HG03066 (cell line): ENCODE data around the gene PFKFB2.
"Not testable (repeated sequence)": the region's sequence is repeated elsewhere in the genome, so short reads cannot be mapped to it uniquely, and the experiment has no call there.

Source experiments
- ATAC-seq: cut with Tn5 transposase; IDR thresholded peaks from one replicate; pipeline ENCODE4 v1.9.1; 2021; ENCODE audit warnings: low read depth; ENCODE audit not compliant: unreplicated experiment

The PFKFB2 gene

DNA sequence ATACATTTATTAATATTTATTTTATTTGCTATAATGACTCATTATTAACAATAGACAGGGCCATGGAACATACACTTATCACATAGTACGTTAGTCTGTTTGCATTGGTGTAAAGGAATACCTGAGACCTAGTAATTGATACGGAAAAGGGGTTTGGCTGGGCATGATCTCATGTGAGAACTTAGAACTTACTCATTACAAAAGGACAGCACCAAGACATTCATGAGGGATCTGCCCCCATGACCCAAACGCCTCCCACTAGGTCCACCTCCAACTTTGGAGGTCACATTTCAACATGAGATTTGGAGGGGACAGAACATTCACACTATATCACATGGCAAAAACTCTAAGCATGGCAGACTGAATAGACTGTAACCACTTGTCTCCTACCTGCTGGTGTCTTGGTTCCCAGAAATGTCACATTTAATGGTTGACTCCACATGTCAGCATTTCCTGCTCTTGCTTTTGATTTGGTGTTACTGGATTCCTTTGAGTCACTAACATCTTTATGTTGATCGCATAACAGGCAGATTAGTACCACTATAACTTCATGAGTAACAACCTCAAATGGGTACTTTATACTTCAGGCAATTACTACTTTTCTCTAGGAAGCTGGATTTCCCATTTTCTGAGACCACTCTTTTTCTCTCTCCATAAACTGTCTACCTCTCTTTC lies 17.1 kb upstream of the PFKFB2 start:
- no peak for ATAC-seq

DNA sequence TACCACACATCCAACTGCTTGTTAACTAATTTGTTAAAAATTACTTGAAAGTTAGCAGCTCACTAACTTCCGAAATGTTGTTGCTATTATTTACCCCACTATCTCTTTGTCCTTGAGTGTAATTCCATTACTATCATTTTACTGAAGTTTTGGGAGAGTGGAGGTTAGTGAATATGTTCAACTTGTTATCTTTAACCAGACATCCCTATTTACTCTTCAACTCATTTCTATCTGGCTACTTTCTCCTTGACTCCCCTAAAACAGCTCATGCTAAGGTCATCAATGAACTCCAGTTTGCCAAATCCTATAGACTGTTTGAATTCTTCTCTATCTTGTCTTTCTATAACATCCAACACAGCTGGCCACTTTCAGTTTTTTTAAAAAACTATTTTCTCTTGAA lies 16.2 kb upstream of the PFKFB2 start:
- ATAC-seq, result no peak

- ATAC-seq, result no peak
Measured at GRCh38 chr1:207039380-207040180, 13.5 kb upstream of the PFKFB2 start.

- ATAC-seq, result no peak
Measured at GRCh38 chr1:207040181-207040533, 12.9 kb upstream of the PFKFB2 start.

GRCh38 chr1:207041397-207041796 lies 11.7 kb upstream of the PFKFB2 start:
- ATAC-seq, result not testable (repeated sequence)

GRCh38 chr1:207045453-207045852 lies 7.6 kb upstream of the PFKFB2 start:
- ATAC-seq, result no peak

GRCh38 chr1:207047505-207047904 lies 5.6 kb upstream of the PFKFB2 start:
- no peak for ATAC-seq

- ATAC-seq, result no peak
Measured at GRCh38 chr1:207048041-207048440, 5.0 kb upstream of the PFKFB2 start.

- ATAC-seq, result no peak
Measured at GRCh38 chr1:207049054-207049453, 4.0 kb upstream of the PFKFB2 start.

DNA sequence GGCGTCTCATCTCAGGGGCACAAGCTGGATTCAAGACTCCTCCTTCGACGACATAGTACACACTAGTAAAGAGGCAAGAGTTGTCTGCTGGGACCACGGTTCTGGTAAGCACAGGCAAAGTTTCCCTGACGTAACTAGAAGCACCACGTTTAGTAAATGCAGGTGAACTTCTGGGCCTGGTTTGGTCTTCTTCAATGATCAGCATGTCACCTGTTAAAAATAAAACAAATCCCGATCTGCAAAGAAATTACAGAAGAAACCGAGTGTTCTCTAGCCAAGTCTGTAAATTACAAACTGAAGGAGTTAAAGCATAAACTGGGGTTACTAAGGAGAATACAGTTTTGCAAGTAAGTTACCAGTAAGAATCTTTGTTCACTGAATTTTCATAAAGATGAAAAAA lies 3.6 kb upstream of the PFKFB2 start:
- no peak for ATAC-seq

DNA sequence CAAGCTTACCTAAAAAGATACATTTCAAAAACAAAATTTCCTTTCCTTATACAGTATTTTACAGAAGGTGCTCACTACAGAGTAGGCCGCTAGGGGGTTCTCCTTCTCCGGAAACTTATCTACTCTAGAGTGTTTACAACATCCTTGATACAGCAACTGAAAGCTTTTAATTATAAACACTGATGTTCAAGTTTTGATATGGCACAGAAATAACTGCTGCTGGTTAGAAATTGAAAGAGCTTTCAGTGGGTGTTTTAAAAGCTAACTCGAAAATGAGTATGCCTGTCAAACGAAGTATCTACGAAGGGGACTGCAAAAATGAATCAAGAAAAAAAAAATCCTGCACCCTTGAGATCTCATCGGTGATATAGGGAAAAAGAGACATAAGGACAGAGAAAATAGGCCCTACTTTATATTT lies 3.1 kb upstream of the PFKFB2 start:
- no peak for ATAC-seq

GRCh38 chr1:207050480-207051190 lies 2.4 kb upstream of the PFKFB2 start:
- ATAC-seq, result peak; percentile 48

- no peak for ATAC-seq
Measured at GRCh38 chr1:207051191-207051943, 1.7 kb upstream of the PFKFB2 start, which contains the start of gene YOD1. Gene YOD1 (minus strand): TSS chr1:207051208. CDS start chr1:207051030, 178 bp downstream.

DNA sequence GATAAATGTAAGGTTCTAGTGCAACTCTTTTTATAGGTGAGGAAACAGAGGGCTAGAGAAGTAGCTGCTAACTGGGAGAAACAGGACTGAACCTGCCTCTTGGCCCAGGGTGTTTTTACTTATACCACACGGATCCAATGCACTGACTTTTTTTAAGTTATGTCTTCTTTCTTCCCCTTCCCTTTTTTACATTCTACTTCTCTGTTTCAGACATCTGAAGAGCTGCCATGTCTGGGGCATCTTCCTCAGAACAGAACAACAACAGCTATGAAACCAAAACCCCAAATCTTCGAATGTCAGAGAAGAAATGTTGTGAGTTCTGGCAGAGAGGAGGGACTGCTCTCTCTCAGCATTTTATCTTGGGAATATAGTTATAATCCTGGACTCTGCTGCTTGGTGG lies 1.4 kb downstream of the PFKFB2 start:
- no peak for ATAC-seq

DNA sequence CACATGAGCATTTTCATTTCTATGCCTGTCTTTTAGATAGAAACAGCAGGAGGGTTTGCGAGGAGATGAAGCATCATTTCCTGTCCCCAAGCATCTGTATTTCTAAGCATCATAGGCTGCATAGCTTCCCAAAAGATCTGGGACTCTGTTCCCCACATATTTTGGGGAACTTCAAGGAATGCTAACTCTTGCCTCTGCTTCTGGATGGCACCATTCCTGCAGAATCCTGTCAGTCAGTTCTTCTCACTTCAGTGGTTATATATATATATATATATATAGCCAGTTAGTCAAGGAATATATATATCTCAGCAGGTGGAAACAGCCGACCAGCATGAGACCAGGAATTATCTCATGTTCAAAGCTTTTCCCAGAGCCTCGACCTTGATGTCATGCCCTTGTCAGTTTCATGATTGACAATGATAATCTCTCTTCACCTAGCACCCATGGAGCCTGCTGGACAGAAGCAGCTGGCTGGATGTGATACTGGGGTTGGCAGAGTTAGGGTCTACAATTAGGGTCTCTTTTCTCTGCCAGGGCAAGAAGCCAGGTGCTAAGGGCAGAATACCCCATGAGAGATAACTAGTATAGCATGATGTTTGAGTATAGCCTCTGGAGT lies 2.4 kb downstream of the PFKFB2 start:
- ATAC-seq, result no peak

- ATAC-seq, result no peak
Measured at GRCh38 chr1:207056673-207057072, 3.6 kb downstream of the PFKFB2 start.

DNA sequence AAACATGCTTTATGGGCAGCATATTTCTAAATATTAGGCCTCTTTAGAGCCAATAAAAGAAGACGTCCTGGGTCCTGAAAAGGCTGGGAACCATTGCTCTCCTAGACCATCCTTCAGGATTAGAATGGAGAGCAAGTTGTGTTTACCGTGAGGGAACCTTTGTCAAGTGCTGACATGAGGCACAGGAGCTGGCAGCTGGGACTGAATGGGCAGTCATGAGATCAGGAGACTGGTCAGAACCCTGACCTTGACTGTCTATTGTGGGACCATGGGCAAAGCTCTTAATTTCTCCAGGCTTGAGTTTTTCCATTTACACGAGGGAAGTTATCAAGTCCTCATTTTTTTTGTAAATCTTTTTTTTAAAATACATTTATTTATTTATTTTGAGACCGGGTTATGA lies 5.2 kb downstream of the PFKFB2 start:
- no peak for ATAC-seq

DNA sequence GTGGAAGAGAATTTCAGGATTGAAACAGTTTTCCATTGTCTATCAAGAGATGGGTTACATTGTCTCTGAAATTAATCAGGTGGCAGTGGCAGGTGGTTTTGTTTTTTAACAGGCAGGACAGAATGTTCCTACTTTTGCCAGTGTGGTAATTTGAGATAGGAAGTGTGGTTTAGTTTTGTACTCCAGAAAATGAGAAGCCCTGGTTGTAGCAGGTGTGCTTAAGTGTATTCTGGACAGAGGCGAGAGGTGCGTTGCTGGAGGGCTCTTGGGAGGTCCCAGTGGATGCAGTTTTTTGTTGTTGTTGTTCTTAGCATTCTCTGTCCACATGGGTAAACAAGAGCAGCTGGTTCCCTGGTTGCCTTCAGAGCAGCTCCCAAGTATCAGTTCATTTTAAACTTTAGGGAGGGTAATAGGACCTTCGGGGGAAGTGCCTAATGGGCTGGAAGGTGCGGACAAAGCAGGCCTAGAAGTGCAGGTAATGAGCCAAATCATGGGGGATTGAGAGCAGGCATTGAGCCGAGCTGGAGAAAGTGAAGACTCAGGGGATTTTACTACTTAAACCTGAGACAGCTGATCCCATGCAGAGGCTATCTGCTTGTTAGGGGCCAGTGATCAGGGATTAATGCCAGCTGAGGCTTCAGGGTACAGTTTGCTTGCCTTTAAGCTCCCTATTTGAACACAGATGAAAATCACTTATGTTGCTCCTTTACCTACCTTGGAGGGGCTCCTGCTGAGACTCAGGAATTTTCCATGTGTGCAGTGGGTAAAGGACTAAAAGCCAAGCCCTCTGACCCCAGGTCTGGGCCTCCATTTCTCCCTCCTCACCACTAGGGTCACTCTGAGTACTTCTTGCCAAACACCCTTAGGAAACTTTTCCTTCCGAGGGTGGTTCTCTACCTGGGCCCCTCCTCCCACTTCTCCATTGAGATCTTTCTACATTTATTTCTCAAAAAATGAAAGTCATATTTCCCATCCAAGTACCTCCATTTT lies 6.1 kb downstream of the PFKFB2 start:
- ATAC-seq, result no peak

- no peak for ATAC-seq
Measured at GRCh38 chr1:207059881-207060280, 6.8 kb downstream of the PFKFB2 start.
